GM19193 (cell line): ENCODE data around the gene IL12A.

ENCODE experiments used
- POLR2A ChIP-seq: IDR thresholded peaks from 4 replicates; pipeline ENCODE4 v1.6.1; 2011; ENCODE audit not compliant: insufficient read depth, insufficient read length; ENCODE audit errors: extremely low read depth

The IL12A gene

GRCh38 chr3:159988617-159989271 lies at the start of gene IL12A:
Gene IL12A (plus strand): TSS chr3:159988835.
- TF ChIP-seq POLR2A = peak; percentile 64

DNA sequence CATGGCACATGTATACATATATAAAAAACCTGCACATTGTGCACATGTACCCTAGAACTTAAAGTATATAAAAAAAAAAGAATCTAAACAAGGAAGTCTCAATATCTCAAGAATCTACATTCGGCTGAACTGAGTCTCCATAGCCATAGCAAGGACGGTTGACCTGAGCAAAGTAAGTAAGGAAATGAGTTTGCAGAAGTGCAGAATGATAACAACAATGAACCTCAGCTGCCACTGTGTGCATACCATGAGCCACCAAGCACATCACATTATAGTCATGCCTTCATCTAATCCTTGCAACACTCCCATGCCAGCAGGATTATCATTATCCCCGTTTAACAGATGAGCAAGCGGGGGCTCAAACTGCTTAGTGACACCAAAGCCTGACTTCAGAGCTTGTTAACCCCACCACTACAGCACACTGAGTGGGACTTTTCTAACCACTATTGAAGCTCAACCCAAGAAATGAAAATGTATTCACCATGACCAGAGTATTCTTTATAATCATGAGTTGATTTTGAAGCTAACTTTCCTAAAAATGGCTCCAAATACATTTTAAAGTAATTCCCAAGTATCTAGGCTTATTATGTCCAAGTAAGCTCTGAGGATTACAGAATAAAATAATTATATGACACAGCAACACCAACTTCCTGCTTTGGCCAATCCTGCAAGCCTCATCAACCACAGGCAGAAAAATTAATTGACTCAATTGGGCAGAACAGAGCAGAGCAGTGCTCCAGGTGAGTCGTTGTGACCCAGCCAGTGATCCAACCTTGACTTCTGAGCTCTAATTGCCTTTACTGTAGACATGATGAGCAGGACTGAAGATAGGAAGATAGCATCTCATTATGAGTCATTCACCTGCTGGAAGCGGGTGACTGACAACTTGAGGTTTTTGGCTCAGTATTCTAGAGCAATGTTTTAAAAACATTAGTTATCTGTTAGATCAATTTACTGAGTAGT lies 47.3 kb upstream of the IL12A start:
- TF ChIP-seq POLR2A = no peak

DNA sequence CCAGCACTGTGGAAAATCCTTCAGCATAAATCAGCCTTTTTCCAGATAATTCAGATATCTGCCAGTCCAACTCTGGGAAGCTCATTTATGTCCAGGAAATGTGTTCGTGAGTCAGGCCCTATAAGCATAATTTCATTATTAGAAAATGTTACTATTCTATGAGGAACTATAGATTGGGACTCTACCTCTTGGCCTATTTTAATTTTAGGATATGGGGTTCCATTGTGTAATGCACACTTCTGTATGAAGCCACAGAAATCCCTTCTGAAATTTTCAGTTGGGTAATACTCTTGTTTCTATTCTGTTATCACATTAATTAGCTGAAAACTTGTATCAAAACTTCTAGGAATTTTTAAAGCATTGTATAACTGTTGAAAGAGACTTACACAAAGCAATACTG lies 43.9 kb upstream of the IL12A start:
- TF ChIP-seq POLR2A = no peak

DNA sequence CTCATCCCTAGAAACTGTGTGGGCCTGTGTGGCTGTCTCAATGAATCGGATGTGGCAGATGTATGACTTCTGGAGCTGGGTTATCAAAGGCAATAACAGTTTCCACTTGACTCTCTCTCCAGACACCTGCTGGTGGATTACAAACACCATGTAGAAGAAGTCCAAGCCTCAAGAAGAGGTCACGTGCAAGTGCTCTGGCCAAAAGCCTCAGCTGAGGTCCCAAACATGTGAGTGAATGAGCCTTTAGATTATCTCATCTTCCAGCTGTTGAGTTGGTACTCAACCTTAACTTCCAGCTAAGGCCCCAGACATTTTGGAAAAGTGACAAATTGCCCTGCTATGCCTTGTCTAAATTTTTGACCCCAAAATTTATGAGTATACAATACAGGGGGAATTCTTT lies 42.7 kb upstream of the IL12A start:
- TF ChIP-seq POLR2A = no peak

GRCh38 chr3:159947220-159947619 lies 41.4 kb upstream of the IL12A start:
- no peak for TF ChIP-seq POLR2A

DNA sequence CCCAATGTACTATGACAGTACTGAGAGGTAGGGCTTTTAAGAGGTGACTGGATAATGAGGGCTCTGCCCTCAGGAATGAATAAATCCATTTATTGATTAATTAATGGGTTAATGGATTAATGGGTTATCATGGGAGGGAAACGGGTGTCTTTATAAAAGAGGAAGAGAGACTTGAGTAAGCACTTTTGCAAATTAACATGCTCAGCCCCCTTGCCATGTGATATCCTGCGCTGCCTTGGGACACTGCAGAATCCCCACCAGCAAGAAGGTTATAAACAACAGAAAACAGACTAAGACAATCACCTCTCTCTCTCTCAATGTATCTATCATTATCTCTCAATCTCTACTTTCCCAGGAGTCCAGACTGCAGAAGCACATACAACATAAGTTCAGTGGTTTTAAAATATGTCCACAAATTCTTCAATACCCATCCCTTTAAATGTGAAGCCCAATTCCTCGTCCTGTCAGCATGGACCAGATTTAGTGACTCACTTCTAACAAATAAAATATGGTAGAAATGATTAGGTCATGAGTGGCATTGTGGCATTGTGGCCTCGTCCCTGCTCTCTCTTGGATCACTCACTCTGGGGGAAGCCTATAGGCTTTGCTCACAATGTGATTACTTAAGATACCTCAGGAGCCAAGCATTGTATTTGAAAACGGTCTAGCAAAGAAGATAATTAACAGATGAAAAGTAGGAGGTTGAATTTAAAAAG lies 40.0 kb upstream of the IL12A start:
- TF ChIP-seq POLR2A = no peak

GRCh38 chr3:159950156-159950898 lies 38.3 kb upstream of the IL12A start:
- TF ChIP-seq POLR2A = no peak

DNA sequence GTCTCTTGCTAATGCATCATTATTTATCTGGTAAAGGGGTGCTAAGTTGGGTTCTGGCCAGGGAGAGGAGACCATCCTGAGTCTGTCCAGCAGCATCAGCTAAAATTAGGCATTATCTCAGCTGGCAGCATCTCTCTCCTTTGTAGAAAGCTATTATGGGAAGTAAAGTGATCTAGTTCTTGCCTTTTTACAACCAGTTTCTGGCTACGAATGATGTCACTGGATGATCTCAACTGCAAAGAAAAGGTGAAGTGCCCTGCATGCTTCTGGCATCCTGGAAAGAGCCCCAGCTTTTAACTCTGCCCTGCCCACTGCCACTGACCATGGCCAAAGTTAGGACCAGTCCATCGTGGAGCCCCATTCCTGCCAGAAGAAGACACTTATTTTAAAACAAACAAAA lies 37.1 kb upstream of the IL12A start:
- TF ChIP-seq POLR2A = no peak

DNA sequence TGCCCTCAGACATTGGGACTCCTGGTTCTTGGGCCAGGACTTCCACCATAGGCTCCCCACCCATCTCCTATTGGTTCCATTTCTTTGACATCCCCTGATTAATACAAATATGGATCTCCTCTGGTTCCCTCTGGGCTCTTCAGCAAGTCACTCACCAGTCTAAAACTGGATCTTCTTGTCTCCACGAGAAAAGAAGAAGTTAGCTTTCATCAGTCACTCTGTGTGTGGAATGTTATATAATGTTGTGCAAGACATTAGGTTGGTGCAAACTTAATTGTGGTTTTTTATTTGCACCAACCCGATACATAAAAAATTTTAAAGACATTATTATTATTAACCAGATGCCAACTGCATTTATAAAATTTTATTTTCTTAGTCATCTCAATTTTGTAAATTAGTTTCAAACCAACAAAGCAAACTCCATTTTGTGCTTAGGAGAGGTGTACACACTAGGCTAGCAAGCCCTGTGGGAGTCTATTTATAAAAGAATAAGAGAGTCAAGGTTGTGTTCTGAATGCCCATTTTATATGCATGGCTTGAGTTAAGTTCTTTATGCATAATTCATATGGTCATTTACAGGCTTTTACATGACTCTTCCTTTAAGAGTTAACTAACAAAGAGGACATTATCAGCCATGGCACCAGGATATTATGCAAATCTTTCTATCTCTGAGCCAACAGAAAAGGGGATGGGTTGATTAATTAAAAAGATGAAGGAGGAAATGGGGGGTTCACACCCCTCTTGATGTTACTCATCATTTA lies 35.1 kb upstream of the IL12A start:
- TF ChIP-seq POLR2A = no peak

DNA sequence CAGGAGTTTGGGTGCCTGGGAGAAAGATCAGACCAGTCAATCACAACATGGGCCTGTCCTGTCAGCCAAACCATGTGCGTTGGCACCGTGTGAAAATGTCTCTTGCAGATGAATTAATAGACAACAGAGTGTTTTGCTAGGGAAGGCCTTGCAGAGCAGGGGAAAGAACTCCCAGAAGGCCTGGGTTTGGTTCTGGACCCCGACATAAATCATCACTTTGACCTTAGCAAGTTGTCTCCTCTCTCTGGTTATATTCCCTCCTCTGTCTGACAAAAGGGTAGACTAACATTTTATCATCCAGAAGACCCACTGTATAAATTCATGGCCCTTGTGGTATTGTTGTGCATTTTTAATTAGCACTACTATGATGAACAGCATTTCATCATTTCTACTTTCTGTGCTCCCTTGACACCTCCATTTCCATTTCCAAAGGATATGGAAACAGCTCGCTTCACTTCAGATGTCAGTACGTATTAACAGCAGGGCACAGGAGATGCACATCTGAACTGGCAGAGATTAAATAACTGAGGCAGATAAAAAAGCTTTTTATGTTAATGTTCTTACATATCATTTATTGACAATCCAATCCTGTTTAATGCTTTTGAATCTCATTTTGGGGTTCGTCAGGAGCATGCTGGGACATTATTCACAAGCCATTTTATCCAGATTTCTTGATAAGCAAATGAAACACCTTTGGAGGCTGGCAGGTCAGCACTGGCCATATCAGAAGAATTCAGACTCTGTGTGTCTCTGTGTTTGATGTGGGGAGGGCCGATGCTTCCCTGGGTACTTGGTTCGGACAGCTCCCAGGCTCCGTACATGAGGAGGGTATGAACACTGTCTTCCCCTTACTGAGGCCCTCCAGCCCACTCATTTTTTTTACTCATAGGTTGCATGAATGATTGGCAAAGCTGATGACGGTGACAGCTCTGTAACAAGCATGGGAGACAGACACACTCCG lies 28.2 kb upstream of the IL12A start:
- no peak for TF ChIP-seq POLR2A

DNA sequence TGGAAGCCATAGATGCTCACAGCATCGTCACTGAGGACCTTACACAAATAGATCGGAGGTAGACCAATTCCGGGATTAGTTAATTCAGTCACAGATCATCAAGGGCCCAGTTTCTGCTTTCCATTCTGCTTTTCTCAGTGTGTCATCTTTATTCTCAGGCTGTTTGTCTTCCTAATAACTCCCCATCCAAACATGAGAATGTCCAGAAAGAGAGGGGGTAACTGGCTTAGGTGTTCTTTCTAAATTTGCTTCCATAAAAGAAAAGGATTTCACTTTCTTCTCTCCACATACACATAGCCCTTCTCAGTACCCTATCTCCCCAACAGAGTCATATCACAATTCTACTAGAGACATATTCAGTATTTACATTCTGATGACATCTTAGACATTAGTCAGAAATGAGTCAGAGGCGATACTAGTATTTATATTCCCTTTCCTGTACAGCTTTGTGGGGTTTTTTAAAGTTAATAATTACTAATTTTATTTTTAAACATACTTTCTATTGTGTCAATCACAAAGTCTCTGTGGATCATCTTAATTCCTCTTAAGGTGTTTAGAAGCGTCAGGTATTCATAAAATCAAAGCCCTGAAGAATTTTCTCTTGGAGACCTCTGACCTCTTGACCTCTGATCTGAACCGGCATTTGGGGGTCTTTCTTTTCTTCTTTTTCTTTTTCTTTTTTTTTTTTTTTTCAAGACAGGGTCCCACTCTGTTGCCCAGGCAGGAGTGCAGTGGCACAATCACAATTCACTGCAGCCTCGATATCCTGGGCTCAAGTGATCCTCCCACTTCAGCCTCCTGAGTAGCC lies 24.3 kb upstream of the IL12A start:
- TF ChIP-seq POLR2A = no peak

DNA sequence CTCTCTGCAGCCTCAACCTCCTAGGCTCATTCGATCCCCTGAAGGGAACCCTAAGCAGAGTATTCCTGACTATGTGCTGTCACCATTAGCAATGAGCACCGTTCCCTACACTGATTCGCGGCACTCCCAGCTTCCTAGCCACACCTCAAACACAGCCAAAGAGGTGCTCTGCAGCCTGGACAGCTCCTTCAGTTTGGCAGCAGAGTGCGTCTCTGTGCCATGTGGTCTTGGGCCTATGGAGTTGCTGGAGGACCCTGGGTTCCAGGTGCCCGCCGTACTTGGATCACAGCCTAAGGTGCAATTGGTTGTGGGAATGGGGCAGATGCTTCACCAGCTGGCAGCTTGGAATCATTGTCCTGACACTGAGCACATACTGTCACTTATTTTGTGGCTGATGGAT lies 17.3 kb upstream of the IL12A start:
- TF ChIP-seq POLR2A = no peak
